Keratinocyte (primary cell): ENCODE results near the gene PSMD6. TPM values are rescaled to one million over a fixed set of nuclear protein-coding genes. Genes with fewer than 3 reads are reported as not detected.

Experiments used
- DNase-seq: peaks from one replicate; pipeline ENCODE4 v3.0.0-alpha.2; 2011; ENCODE audit warnings: low read depth, missing footprints, low spot score
- FAIRE-seq: peaks from 2 replicates; lab custom pipeline; 2011; peaks lifted over from hg19 to GRCh38; lab: Jason Lieb, UNC
- H2AFZ ChIP-seq: 2 replicates; pipeline ENCODE4 v1.6.0; 2012; ENCODE audit warnings: low read length, control low read depth, inconsistent platforms; ENCODE audit not compliant: control insufficient read depth
- H3K27ac ChIP-seq: 2 replicates; pipeline ENCODE4 v1.5.1; 2011; ENCODE audit warnings: low read length; ENCODE audit not compliant: control insufficient read depth, insufficient read depth
- H3K27me3 ChIP-seq: 3 replicates; pipeline ENCODE4 v1.6.0; 2011; ENCODE audit warnings: low read length; ENCODE audit not compliant: control insufficient read depth, insufficient read depth; ENCODE audit errors: extremely low read depth
- H3K36me3 ChIP-seq, 2 experiments: 2 replicates in 1 of 2; 3 replicates in 1 of 2; pipeline ENCODE4 v1.5.1; 2011; ENCODE audit warnings: low read length in 2 of 2, mild to moderate bottlenecking in 1 of 2; ENCODE audit not compliant: control insufficient read depth in 2 of 2, insufficient read depth in 2 of 2; ENCODE audit errors: extremely low read depth in 1 of 2
- H3K4me1 ChIP-seq: 3 replicates; pipeline ENCODE4 v1.5.1; 2011; ENCODE audit warnings: low read length; ENCODE audit not compliant: control insufficient read depth, insufficient read depth; ENCODE audit errors: extremely low read depth
- H3K4me2 ChIP-seq: 3 replicates; pipeline ENCODE4 v1.6.0; 2011; ENCODE audit warnings: low read depth, low read length; ENCODE audit not compliant: control insufficient read depth, insufficient read depth; ENCODE audit errors: extremely low read depth
- H3K4me3 ChIP-seq, 3 experiments: fragments of 200-600 bp in 1 of 3; sonication (generic) in 1 of 3; 2 replicates in 2 of 3; 3 replicates in 1 of 3; pipeline ENCODE4 v1.5.1; 2011 to 2016; ENCODE audit warnings: low read length in 3 of 3, mild to moderate bottlenecking in 3 of 3, control low read depth in 2 of 3, inconsistent platforms in 1 of 3, low read depth in 1 of 3, mixed read lengths in 1 of 3, mixed run types in 1 of 3, moderate library complexity in 1 of 3; ENCODE audit not compliant: control insufficient read depth in 2 of 3, insufficient read depth in 2 of 3; ENCODE audit errors: extremely low read depth in 1 of 3
- H3K79me2 ChIP-seq: 2 replicates; pipeline ENCODE4 v1.6.0; 2012; ENCODE audit warnings: low read length; ENCODE audit not compliant: control insufficient read depth, insufficient read depth
- H3K9ac ChIP-seq: 3 replicates; pipeline ENCODE4 v1.6.0; 2011; ENCODE audit warnings: low read length; ENCODE audit not compliant: control insufficient read depth, insufficient read depth; ENCODE audit errors: extremely low read depth
- H3K9me1 ChIP-seq: 3 replicates; pipeline ENCODE4 v1.6.0; 2011; ENCODE audit warnings: low read length; ENCODE audit not compliant: control insufficient read depth, insufficient read depth; ENCODE audit errors: extremely low read depth
- H3K9me3 ChIP-seq: 2 replicates; pipeline ENCODE4 v1.5.1; 2012; ENCODE audit warnings: low read depth, low read length; ENCODE audit not compliant: control insufficient read depth
- H4K20me1 ChIP-seq: 3 replicates; pipeline ENCODE4 v1.6.0; 2011; ENCODE audit warnings: low read length; ENCODE audit not compliant: control insufficient read depth, insufficient read depth; ENCODE audit errors: extremely low read depth
- EZH2 ChIP-seq: IDR thresholded peaks from one replicate; pipeline ENCODE4 v1.6.1; 2012; ENCODE audit warnings: inconsistent platforms, mild to moderate bottlenecking, low read length, moderate library complexity
- dilution Hi-C: fragments of 300-500 bp; cut with MboI; formaldehyde crosslinking; loops from one replicate; pipeline ENCODE4 v1.7.0; 2020; ENCODE audit warnings: low sequenced_read_pairs; ENCODE audit not compliant: extremely low pct_ligation_motif_present
- polyA plus RNA-seq, 5 experiments: library from polyadenylated mRNA; depleted of rRNA in 3 of 5; stranded (reverse) in 3 of 5; stranded (forward) in 1 of 5; unstranded in 1 of 5; fragments of >200 nt; gene quantifications; 1 replicate in 1 of 5; 2 replicates in 3 of 5; 3 replicates in 1 of 5; pipeline versions ENCODE4 v1.2.1 to v1.2.3, GENCODE V29; 2011 to 2012; ENCODE audit warnings: missing spikeins in 2 of 5, low read depth in 1 of 5, low replicate concordance in 1 of 5
- TF ChIP-seq, protein P1 (sequence below), 3 experiments: IDR thresholded peaks in 1 of 3; conservative IDR thresholded peaks in 1 of 3; optimal IDR thresholded peaks in 1 of 3; 2 replicates in 2 of 3; 3 replicates in 1 of 3; pipeline versions ENCODE3 to v1.5.1; 2011; ENCODE audit warnings: low read length in 3 of 3, mild to moderate bottlenecking in 3 of 3, moderate library complexity in 2 of 3, control low read depth in 1 of 3, inconsistent platforms in 1 of 3; ENCODE audit not compliant: insufficient read depth in 2 of 3; ENCODE audit errors: extremely low read depth in 1 of 3

PSMD6 gene
- polyA plus RNA-seq, 1 donor (not counting 4 experiments of a cell fraction or from before 2014, with no cell fraction given) = 100 TPM

DNA sequence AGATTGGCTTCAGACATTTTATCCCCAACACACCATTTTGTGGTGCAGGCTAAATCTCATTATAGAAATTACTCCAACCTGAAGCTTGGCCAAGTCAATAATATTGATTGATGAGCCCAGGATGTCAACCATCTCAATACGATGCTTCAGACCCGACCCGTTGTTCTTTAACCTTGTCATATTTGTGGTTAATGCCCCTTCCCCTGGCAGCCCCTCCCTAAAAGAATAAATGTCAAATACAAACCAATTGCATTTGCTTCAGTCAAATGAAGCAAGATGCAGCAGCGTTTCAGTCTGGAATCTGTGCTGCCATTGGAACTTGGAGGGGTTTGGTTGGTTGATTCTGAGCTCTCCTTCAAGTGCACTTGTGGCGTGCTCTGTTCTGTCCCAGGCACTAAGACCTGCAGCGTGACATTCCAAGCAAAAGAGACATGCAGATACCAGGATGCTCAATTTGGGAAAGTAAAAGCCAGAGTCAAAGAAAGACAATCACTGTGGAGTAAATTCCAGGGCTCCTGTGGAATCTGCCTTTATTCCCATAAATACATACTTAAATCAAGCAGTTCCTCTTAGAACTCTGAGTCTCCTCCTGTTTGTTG is 23.8 kb upstream of the PSMD6 start:
- dilution Hi-C loops = no loop called here
- no peaks in the 10 kb centered on the region for H3K9me3 ChIP-seq
- no peak overlapping the region for H3K4me2 ChIP-seq
- peaks cover 14% of the 10 kb centered on the region for H3K4me1 ChIP-seq
- no peak for TF ChIP-seq EZH2
- TF ChIP-seq, protein P1, sequence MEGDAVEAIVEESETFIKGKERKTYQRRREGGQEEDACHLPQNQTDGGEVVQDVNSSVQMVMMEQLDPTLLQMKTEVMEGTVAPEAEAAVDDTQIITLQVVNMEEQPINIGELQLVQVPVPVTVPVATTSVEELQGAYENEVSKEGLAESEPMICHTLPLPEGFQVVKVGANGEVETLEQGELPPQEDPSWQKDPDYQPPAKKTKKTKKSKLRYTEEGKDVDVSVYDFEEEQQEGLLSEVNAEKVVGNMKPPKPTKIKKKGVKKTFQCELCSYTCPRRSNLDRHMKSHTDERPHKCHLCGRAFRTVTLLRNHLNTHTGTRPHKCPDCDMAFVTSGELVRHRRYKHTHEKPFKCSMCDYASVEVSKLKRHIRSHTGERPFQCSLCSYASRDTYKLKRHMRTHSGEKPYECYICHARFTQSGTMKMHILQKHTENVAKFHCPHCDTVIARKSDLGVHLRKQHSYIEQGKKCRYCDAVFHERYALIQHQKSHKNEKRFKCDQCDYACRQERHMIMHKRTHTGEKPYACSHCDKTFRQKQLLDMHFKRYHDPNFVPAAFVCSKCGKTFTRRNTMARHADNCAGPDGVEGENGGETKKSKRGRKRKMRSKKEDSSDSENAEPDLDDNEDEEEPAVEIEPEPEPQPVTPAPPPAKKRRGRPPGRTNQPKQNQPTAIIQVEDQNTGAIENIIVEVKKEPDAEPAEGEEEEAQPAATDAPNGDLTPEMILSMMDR (optimal IDR thresholded peaks at IDR 0.05 in 1 of 3, IDR thresholded peaks at IDR 0.05 in 1 of 3, conservative IDR thresholded peaks at IDR 0.05 in 1 of 3; ENCODE audit: extremely low read depth in 1 of 3, insufficient read depth in 2 of 3, low read length in 3 of 3) = no peak
- H4K20me1 ChIP-seq = no peaks in the 10 kb centered on the region
- DNase-seq (no peak), FAIRE-seq (peak; percentile 44)
- H3K79me2 ChIP-seq = no peaks in the 10 kb centered on the region
- H2AFZ ChIP-seq = no peak overlapping the region
- no peak overlapping the region for H3K27ac ChIP-seq
- no peak overlapping the region for H3K9ac ChIP-seq
- H3K27me3 ChIP-seq = no peaks in the 10 kb centered on the region
- no peaks in the 10 kb centered on the region for H3K9me1 ChIP-seq
- H3K4me3 ChIP-seq = no peak overlapping the region
- H3K36me3 ChIP-seq = no peaks in the 10 kb centered on the region

DNA sequence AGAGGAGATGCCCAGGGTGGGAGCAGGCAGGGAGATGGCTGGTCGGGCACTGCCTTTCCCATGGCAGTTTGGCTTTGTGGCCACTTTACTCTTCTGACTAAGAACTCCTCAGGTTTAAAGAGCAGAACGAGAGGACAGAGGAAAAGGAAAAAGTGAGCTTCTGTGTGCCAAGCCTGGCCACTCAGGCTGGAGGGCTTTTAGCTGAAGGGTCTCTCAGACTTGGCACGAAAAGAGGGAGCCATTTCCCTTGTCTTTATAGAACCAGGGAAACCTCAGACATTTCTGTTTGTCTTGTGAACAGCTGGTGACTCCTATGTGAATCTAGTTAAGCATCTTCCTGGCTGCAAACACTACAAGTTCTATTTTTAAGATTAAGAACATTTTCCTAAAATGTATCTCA is 23.3 kb upstream of the PSMD6 start:
- DNase-seq = no peak

More for the DNA sequence above, 23.3 kb upstream of the PSMD6 start:
- no peaks in the 10 kb centered on the region for H4K20me1 ChIP-seq
- no peak for FAIRE-seq
- no peak overlapping the region for H2AFZ ChIP-seq
- peaks cover 14% of the 10 kb centered on the region for H3K4me1 ChIP-seq
- no peak overlapping the region for H3K4me3 ChIP-seq
- H3K9me3 ChIP-seq = no peaks in the 10 kb centered on the region
- no peaks in the 10 kb centered on the region for H3K79me2 ChIP-seq
- H3K9me1 ChIP-seq = no peaks in the 10 kb centered on the region
- TF ChIP-seq, protein P1 (optimal IDR thresholded peaks at IDR 0.05 in 1 of 3, IDR thresholded peaks at IDR 0.05 in 1 of 3, conservative IDR thresholded peaks at IDR 0.05 in 1 of 3; ENCODE audit: extremely low read depth in 1 of 3, insufficient read depth in 2 of 3, low read length in 3 of 3) = no peak
- TF ChIP-seq EZH2 = no peak
- no peak overlapping the region for H3K27ac ChIP-seq
- no peak overlapping the region for H3K4me2 ChIP-seq
- H3K36me3 ChIP-seq = no peaks in the 10 kb centered on the region
- dilution Hi-C loops = no loop called here
- H3K9ac ChIP-seq = no peak overlapping the region
- H3K27me3 ChIP-seq = no peaks in the 10 kb centered on the region
